ENCODE results near the gene ZDHHC21. TPM values are rescaled to one million over a fixed set of nuclear protein-coding genes. Genes with fewer than 3 reads are reported as not detected.

ZDHHC21 gene
- 5.9 TPM for total RNA-seq

GRCh38 chr9:14693251-14693861 lies at the start of gene ZDHHC21:
ZDHHC21 (minus strand) TSS chr9:14693432; CDS start chr9:14674340, 19,092 bp downstream.
- peak; percentile 6 to 55 (median 44) for DNase-seq (ENCODE audit: low read depth in 2 of 3, low spot score in 2 of 3)

GRCh38 chr9:14741369-14741768 lies 48.1 kb upstream of the ZDHHC21 start:
- DNase-seq (ENCODE audit: low read depth in 2 of 3, low spot score in 2 of 3): no peak

- no peak for DNase-seq (ENCODE audit: low read depth in 2 of 3, low spot score in 2 of 3)
Observed at GRCh38 chr9:14733133-14733532, 39.9 kb upstream of the ZDHHC21 start.

- no peak for DNase-seq (ENCODE audit: low read depth in 2 of 3, low spot score in 2 of 3)
Observed at GRCh38 chr9:14731294-14731981, 38.2 kb upstream of the ZDHHC21 start.

- DNase-seq (ENCODE audit: low read depth in 2 of 3, low spot score in 2 of 3): no peak
Observed at GRCh38 chr9:14730461-14730898, 37.2 kb upstream of the ZDHHC21 start.

GRCh38 chr9:14723301-14723700 lies 30.1 kb upstream of the ZDHHC21 start:
- DNase-seq (ENCODE audit: low read depth in 2 of 3, low spot score in 2 of 3): no peak

- DNase-seq (ENCODE audit: low read depth in 2 of 3, low spot score in 2 of 3): no peak
Observed at GRCh38 chr9:14722391-14723035, 29.3 kb upstream of the ZDHHC21 start, which contains the start of gene CER1. CER1 (minus strand) TSS chr9:14722733; CDS start chr9:14722672, 61 bp downstream.

- DNase-seq (ENCODE audit: low read depth in 2 of 3, low spot score in 2 of 3): no peak
Observed at GRCh38 chr9:14719231-14719923, 26.1 kb upstream of the ZDHHC21 start.

GRCh38 chr9:14715102-14715501 lies 21.9 kb upstream of the ZDHHC21 start:
- DNase-seq (ENCODE audit: low read depth in 2 of 3, low spot score in 2 of 3): no peak

GRCh38 chr9:14713187-14713767 lies 20.0 kb upstream of the ZDHHC21 start:
- no peak for DNase-seq (ENCODE audit: low read depth in 2 of 3, low spot score in 2 of 3)

- DNase-seq (ENCODE audit: low read depth in 2 of 3, low spot score in 2 of 3): no peak
Observed at GRCh38 chr9:14710804-14711203, 17.6 kb upstream of the ZDHHC21 start.

GRCh38 chr9:14706530-14707140 lies 13.4 kb upstream of the ZDHHC21 start:
- no peak for DNase-seq (ENCODE audit: low read depth in 2 of 3, low spot score in 2 of 3)

- DNase-seq (ENCODE audit: low read depth in 2 of 3, low spot score in 2 of 3): no peak
Observed at GRCh38 chr9:14705079-14705478, 11.8 kb upstream of the ZDHHC21 start.

- DNase-seq (ENCODE audit: low read depth in 2 of 3, low spot score in 2 of 3): no peak
Observed at GRCh38 chr9:14704281-14704680, 11.0 kb upstream of the ZDHHC21 start.

GRCh38 chr9:14702200-14702720 lies 9.0 kb upstream of the ZDHHC21 start:
- DNase-seq (ENCODE audit: low read depth in 2 of 3, low spot score in 2 of 3): no peak

GRCh38 chr9:14692470-14693250 lies 572 bp downstream of the ZDHHC21 start:
- DNase-seq (ENCODE audit: low read depth in 2 of 3, low spot score in 2 of 3): peak in 2 of 3 donors; percentile 15 to 24

GRCh38 chr9:14690948-14691730 lies 2.1 kb downstream of the ZDHHC21 start:
- no peak for DNase-seq (ENCODE audit: low read depth in 2 of 3, low spot score in 2 of 3)

GRCh38 chr9:14687042-14687719 lies 6.1 kb downstream of the ZDHHC21 start:
- DNase-seq (ENCODE audit: low read depth in 2 of 3, low spot score in 2 of 3): no peak
